Stimulated activated CD4-positive, alpha-beta T cell treated with anti-CD3 and anti-CD28 coated beads, Interleukin-4, amount 100 ng/mL, for 1 hour (primary cell): ENCODE measurements around the gene TMEM232.
"Not testable (repeated sequence)": the region's sequence is repeated elsewhere in the genome, so short reads cannot be mapped to it uniquely, and the experiment has no call there.

Experiments
- DNase-seq: peaks from one replicate; pipeline ENCODE4 v3.0.0-alpha.2; 2020

Gene TMEM232

GRCh38 chr5:110705349-110705748 is 21.1 kb downstream of the TMEM232 start:
- DNase-seq: no peak

GRCh38 chr5:110703481-110703880 is 23.0 kb downstream of the TMEM232 start:
- no peak for DNase-seq

GRCh38 chr5:110702704-110703103 is 23.8 kb downstream of the TMEM232 start:
- DNase-seq: no peak

- DNase-seq: no peak
Observed at GRCh38 chr5:110702300-110702699, 24.2 kb downstream of the TMEM232 start.

GRCh38 chr5:110692669-110693068 is 33.8 kb downstream of the TMEM232 start:
- not testable (repeated sequence) for DNase-seq

GRCh38 chr5:110690587-110690986 is 35.9 kb downstream of the TMEM232 start:
- DNase-seq: not testable (repeated sequence)

- DNase-seq: no peak
Observed at GRCh38 chr5:110687485-110687884, 39.0 kb downstream of the TMEM232 start.

- DNase-seq: no peak
Observed at GRCh38 chr5:110686270-110686669, 40.2 kb downstream of the TMEM232 start.

GRCh38 chr5:110681953-110682352 is 44.5 kb downstream of the TMEM232 start:
- no peak for DNase-seq

GRCh38 chr5:110681109-110681508 is 45.4 kb downstream of the TMEM232 start:
- DNase-seq: no peak

GRCh38 chr5:110676554-110676953 is 49.9 kb downstream of the TMEM232 start:
- not testable (repeated sequence) for DNase-seq

- DNase-seq: no peak
Observed at GRCh38 chr5:110665184-110665726, 61.2 kb downstream of the TMEM232 start.

- no peak for DNase-seq
Observed at GRCh38 chr5:110663525-110663924, 62.9 kb downstream of the TMEM232 start.

GRCh38 chr5:110658006-110658405 is 68.5 kb downstream of the TMEM232 start:
- no peak for DNase-seq

GRCh38 chr5:110653231-110653970 is 73.1 kb downstream of the TMEM232 start:
- DNase-seq: no peak

- DNase-seq: no peak
Observed at GRCh38 chr5:110651507-110651906, 75.0 kb downstream of the TMEM232 start.

- DNase-seq: no peak
Observed at GRCh38 chr5:110644357-110644756, 82.1 kb downstream of the TMEM232 start.

- no peak for DNase-seq
Observed at GRCh38 chr5:110638970-110639902, 87.2 kb downstream of the TMEM232 start.

GRCh38 chr5:110634475-110634874 is 92.0 kb downstream of the TMEM232 start:
- DNase-seq: no peak

- DNase-seq: no peak
Observed at GRCh38 chr5:110631236-110631635, 95.2 kb downstream of the TMEM232 start.

- DNase-seq: no peak
Observed at GRCh38 chr5:110630350-110630749, 96.1 kb downstream of the TMEM232 start.

GRCh38 chr5:110625376-110625999 is 101.0 kb downstream of the TMEM232 start:
- no peak for DNase-seq

- DNase-seq: no peak
Observed at GRCh38 chr5:110623874-110624273, 102.6 kb downstream of the TMEM232 start.
